H1 (cell line): ENCODE data around the gene MAGEC3. TPM values are rescaled to one million over a fixed set of nuclear protein-coding genes. Genes with fewer than 3 reads are reported as not detected.

Experiments
- CTCF ChIA-PET: fragments of 300-600 bp; sonication (Branson Sonifier 250); formaldehyde crosslinking; loops from one replicate; lab custom pipeline; 2021; ENCODE audit not compliant: partially characterized antibody; lab: Charles Lee
- POLR2A ChIA-PET: fragments of 300-600 bp; sonication (Branson Sonifier 250); formaldehyde crosslinking; loops from one replicate; lab custom pipeline; 2021; ENCODE audit warnings: inconsistent platforms; ENCODE audit not compliant: partially characterized antibody; lab: Charles Lee
- DNase-seq, 2 experiments: peaks; one replicate each; pipeline versions ENCODE4 v3.0.0 to v3.0.0-alpha.2; 2010 to 2022; ENCODE audit warnings: low spot score in 2 of 2, low read depth in 1 of 2, mixed read lengths in 1 of 2
- FAIRE-seq: peaks from 2 replicates; lab custom pipeline; 2011; peaks lifted over from hg19 to GRCh38; lab: Jason Lieb, UNC
- H2AFZ ChIP-seq: 2 replicates; pipeline ENCODE4 v1.8.1; 2012; ENCODE audit warnings: low read length, inconsistent platforms
- H2AK5ac ChIP-seq: 2 replicates; pipeline ENCODE4 v1.6.1; 2013; ENCODE audit warnings: low read depth, low read length
- H2BK120ac ChIP-seq: replicated peaks from 2 replicates; pipeline ENCODE3; 2013; ENCODE audit warnings: low read depth, low read length, inconsistent platforms
- H2BK12ac ChIP-seq: 2 replicates; pipeline ENCODE4 v1.6.1; 2013; ENCODE audit warnings: low read depth, low read length
- H2BK15ac ChIP-seq: 2 replicates; pipeline ENCODE4 v1.6.1; 2013; ENCODE audit warnings: low read length
- H2BK20ac ChIP-seq: 2 replicates; pipeline ENCODE4 v1.6.1; 2013; ENCODE audit warnings: low read length
- H2BK5ac ChIP-seq: 2 replicates; pipeline ENCODE4 v1.6.1; 2013; ENCODE audit warnings: low read depth, low read length
- H3K14ac ChIP-seq: 2 replicates; pipeline ENCODE4 v1.6.1; 2013; ENCODE audit warnings: inconsistent platforms; ENCODE audit not compliant: insufficient read length
- H3K18ac ChIP-seq: 2 replicates; pipeline ENCODE4 v1.6.1; 2013; ENCODE audit warnings: low read length; ENCODE audit errors: extremely low read depth
- H3K23ac ChIP-seq: 2 replicates; pipeline ENCODE4 v1.6.1; 2013; ENCODE audit warnings: inconsistent platforms; ENCODE audit not compliant: insufficient read length
- H3K23me2 ChIP-seq: 2 replicates; pipeline ENCODE4 v1.6.1; 2013; ENCODE audit warnings: low read depth, low read length
- H3K27ac ChIP-seq: 2 replicates; pipeline ENCODE4 v1.6.1; 2011; ENCODE audit warnings: low read depth, low read length, inconsistent platforms
- H3K27me3 ChIP-seq, 4 experiments: replicated peaks in 1 of 4; 1 replicate in 1 of 4; 2 replicates in 3 of 4; pipeline versions ENCODE4 v1.6.1 to v1.8.1; 2011 to 2013; ENCODE audit warnings: low read length in 3 of 4, mild to moderate bottlenecking in 3 of 4, inconsistent platforms in 2 of 4, mixed read lengths in 2 of 4, moderate library complexity in 1 of 4; ENCODE audit not compliant: control insufficient read depth in 3 of 4, insufficient read depth in 3 of 4; ENCODE audit errors: extremely low read depth in 1 of 4
- H3K36me3 ChIP-seq, 4 experiments: 2 replicates each; pipeline versions ENCODE4 v1.6.1 to v1.8.1; 2011 to 2013; ENCODE audit warnings: mild to moderate bottlenecking in 4 of 4, low read length in 3 of 4, moderate library complexity in 2 of 4, control low read depth in 1 of 4, inconsistent platforms in 1 of 4; ENCODE audit not compliant: insufficient read depth in 4 of 4, control insufficient read depth in 2 of 4
- H3K4ac ChIP-seq: replicated peaks from 2 replicates; pipeline ENCODE3; 2013; ENCODE audit warnings: low read length, low read depth, mixed read lengths, inconsistent platforms; ENCODE audit not compliant: insufficient read length
- H3K4me1 ChIP-seq, 4 experiments: replicated peaks in 1 of 4; 1 replicate in 1 of 4; 2 replicates in 3 of 4; pipeline versions ENCODE4 v1.6.1 to v1.8.1; 2011 to 2013; ENCODE audit warnings: low read length in 3 of 4, inconsistent platforms in 2 of 4, mixed read lengths in 1 of 4; ENCODE audit not compliant: insufficient read depth in 4 of 4, control insufficient read depth in 3 of 4
- H3K4me2 ChIP-seq, 2 experiments: 2 replicates each; pipeline versions ENCODE4 v1.6.1 to v1.8.1; 2011 to 2013; ENCODE audit warnings: low read depth in 2 of 2, low read length in 2 of 2, control low read depth in 1 of 2, inconsistent platforms in 1 of 2, mild to moderate bottlenecking in 1 of 2; ENCODE audit not compliant: insufficient read depth in 1 of 2
- H3K4me3 ChIP-seq, 4 experiments: fragments of 200-600, 300-600 bp in 1 of 4; sonication (generic), shearing (Covaris generic), sonication (Bioruptor Twin) in 1 of 4; 2 replicates each; pipeline versions ENCODE4 v1.5.1 to v1.8.1; 2011 to 2016; ENCODE audit warnings: low read length in 4 of 4, low read depth in 3 of 4, control low read depth in 2 of 4, inconsistent platforms in 2 of 4, mild to moderate bottlenecking in 2 of 4, mixed read lengths in 1 of 4, moderate library complexity in 1 of 4; ENCODE audit not compliant: insufficient read depth in 2 of 4; ENCODE audit errors: extremely low read depth in 1 of 4
- H3K56ac ChIP-seq: replicated peaks from 2 replicates; pipeline ENCODE3; 2013; ENCODE audit warnings: low read depth, mild to moderate bottlenecking, mixed read lengths, low read length, inconsistent platforms; ENCODE audit not compliant: insufficient read length
- H3K79me1 ChIP-seq: 2 replicates; pipeline ENCODE4 v1.6.1; 2013; ENCODE audit warnings: low read depth, low read length, control low read depth
- H3K79me2 ChIP-seq, 2 experiments: 2 replicates each; pipeline versions ENCODE4 v1.6.1 to v1.8.1; 2012 to 2013; ENCODE audit warnings: low read length in 2 of 2, mild to moderate bottlenecking in 2 of 2, inconsistent platforms in 1 of 2; ENCODE audit not compliant: insufficient read depth in 2 of 2, control insufficient read depth in 1 of 2
- H3K9ac ChIP-seq, 4 experiments: replicated peaks in 1 of 4; 1 replicate in 1 of 4; 2 replicates in 3 of 4; pipeline versions ENCODE4 v1.6.1 to v1.8.1; 2011 to 2013; ENCODE audit warnings: low read depth in 3 of 4, low read length in 3 of 4, control low read depth in 2 of 4, mild to moderate bottlenecking in 2 of 4, moderate library complexity in 2 of 4, inconsistent platforms in 1 of 4; ENCODE audit errors: extremely low read depth in 1 of 4
- H3K9me3 ChIP-seq, 2 experiments: 2 replicates each; pipeline versions ENCODE4 v1.6.1 to v1.8.1; 2012 to 2013; ENCODE audit warnings: mild to moderate bottlenecking in 2 of 2, moderate library complexity in 2 of 2, control low read depth in 1 of 2, inconsistent platforms in 1 of 2, low read depth in 1 of 2, low read length in 1 of 2, mixed read lengths in 1 of 2; ENCODE audit not compliant: insufficient read depth in 2 of 2
- H4K20me1 ChIP-seq, 2 experiments: replicated peaks in 1 of 2; 2 replicates each; pipeline versions ENCODE3 to v1.8.1; 2011 to 2013; ENCODE audit warnings: inconsistent platforms in 2 of 2, low read length in 2 of 2, mild to moderate bottlenecking in 1 of 2; ENCODE audit not compliant: insufficient read depth in 2 of 2, control insufficient read depth in 1 of 2
- H4K5ac ChIP-seq: 2 replicates; pipeline ENCODE4 v1.6.1; 2013; ENCODE audit warnings: low read length, low read depth, mixed read lengths, inconsistent platforms; ENCODE audit not compliant: insufficient read length
- H4K8ac ChIP-seq: 2 replicates; pipeline ENCODE4 v1.8.0; 2013; ENCODE audit warnings: mild to moderate bottlenecking, moderate library complexity, low read length, inconsistent platforms; ENCODE audit not compliant: insufficient read depth; ENCODE audit errors: extremely low read depth
- H4K91ac ChIP-seq: replicated peaks from 2 replicates; pipeline ENCODE3; 2013; ENCODE audit warnings: low read length, mixed read lengths, inconsistent platforms; ENCODE audit not compliant: insufficient read length
- ASH2L ChIP-seq: fragments of 200-600, 300-600 bp; sonication (generic); IDR thresholded peaks from one replicate; pipeline ENCODE4 v1.7.1; 2017; ENCODE audit warnings: low read length
- CBX5 ChIP-seq: fragments of 300-800, 300-1000 bp; sonication (generic); IDR thresholded peaks from 2 replicates; pipeline ENCODE4 v1.7.1; 2016; ENCODE audit warnings: antibody characterized with exemption, low read length, low read depth
- CBX8 ChIP-seq: fragments of 300-800, 300-1000 bp; sonication (generic); IDR thresholded peaks from 2 replicates; pipeline ENCODE4 v1.7.1; 2016; ENCODE audit warnings: low read depth, low read length, borderline replicate concordance
- CHD1 ChIP-seq: IDR thresholded peaks from 2 replicates; pipeline ENCODE4 v1.6.1; 2012; ENCODE audit warnings: low read depth, low read length, improper control_type of control experiment
- EZH2 ChIP-seq: fragments of 200-600 bp; sonication (generic); IDR thresholded peaks from 2 replicates; pipeline ENCODE4 v1.7.1; 2012; ENCODE audit warnings: low read depth, mild to moderate bottlenecking, moderate library complexity, low read length, inconsistent platforms; ENCODE audit not compliant: severe bottlenecking
- NRF1 ChIP-seq: IDR thresholded peaks from 2 replicates; pipeline ENCODE4 v1.6.1; 2011; ENCODE audit warnings: mild to moderate bottlenecking, low read depth, low read length, improper control_type of control experiment
- POLR2A ChIP-seq, 2 experiments: IDR thresholded peaks; 1 replicate in 1 of 2; 2 replicates in 1 of 2; pipeline ENCODE4 v1.6.1; 2011; ENCODE audit warnings: low read depth in 2 of 2, low read length in 2 of 2, mild to moderate bottlenecking in 2 of 2; ENCODE audit errors: control extremely low read depth in 1 of 2
- RNF2 ChIP-seq: fragments of 200-900, 300-1000 bp; sonication (generic); IDR thresholded peaks from 2 replicates; pipeline ENCODE4 v1.7.1; 2016; ENCODE audit warnings: borderline replicate concordance, low read depth, mild to moderate bottlenecking, antibody characterized with exemption, low read length; ENCODE audit not compliant: poor library complexity, severe bottlenecking; ENCODE audit errors: missing control alignments
- SIN3A ChIP-seq, 2 experiments: IDR thresholded peaks in 1 of 2; conservative IDR thresholded peaks in 1 of 2; 2 replicates each; pipeline ENCODE4 v1.6.1; 2011 to 2012; ENCODE audit warnings: low read length in 2 of 2, improper control_type of control experiment in 1 of 2, low read depth in 1 of 2, mild to moderate bottlenecking in 1 of 2
- SRF ChIP-seq: IDR thresholded peaks from 2 replicates; pipeline ENCODE4 v1.6.1; 2011; ENCODE audit warnings: mild to moderate bottlenecking, low read depth, low read length, moderate library complexity
- TBP ChIP-seq: IDR thresholded peaks from 2 replicates; pipeline ENCODE4 v1.6.1; 2011; ENCODE audit warnings: low read depth, low read length, improper control_type of control experiment
- WGBS, 2 experiments: shearing (Covaris generic) in 1 of 2; methylation state at CpG; one replicate each; pipeline versions ENCODE4 v1.1.6 to v1.1.7; 2013 to 2015; ENCODE audit warnings: low lambda C conversion rate in 2 of 2, mixed read lengths in 2 of 2, inconsistent platforms in 1 of 2, low coverage in 1 of 2, missing lambda C conversion rate in 1 of 2; ENCODE audit not compliant: insufficient replicate concordance in 2 of 2, insufficient coverage in 1 of 2, insufficient read length in 1 of 2; ENCODE audit errors: extremely low coverage in 1 of 2, missing lambda C conversion rate in 1 of 2; 5-methylcytosine and 5-hydroxymethylcytosine counted together
- polyA plus RNA-seq, 7 experiments: library from polyadenylated mRNA; depleted of rRNA in 3 of 7; stranded (reverse) in 5 of 7; unstranded in 2 of 7; fragments of >200 nt in 5 of 7; fragments of 200-250 nt in 2 of 7; gene quantifications; 1 replicate in 5 of 7; 2 replicates in 1 of 7; 4 replicates in 1 of 7; pipeline versions ENCODE4 v1.2.1 to v1.2.3, GENCODE V29; 2011 to 2013; ENCODE audit warnings: missing spikeins in 2 of 7, mixed read lengths in 2 of 7
- total RNA-seq: library from RNA; stranded (reverse); fragmentation: NEBNext Ultra II Directional; extraction: Animal tissue kit (Norgen Biotek cat#: 25700); gene quantifications from 2 replicates; pipeline ENCODE4 v1.2.1, GENCODE V29; 2021
- TF ChIP-seq, protein P1 (sequence below), 3 experiments: IDR thresholded peaks; 1 replicate in 2 of 3; 2 replicates in 1 of 3; pipeline versions ENCODE4 v1.5.1 to v1.6.1; 2011; ENCODE audit warnings: low read length in 3 of 3, mild to moderate bottlenecking in 3 of 3, inconsistent platforms in 2 of 3, low read depth in 1 of 3, moderate library complexity in 1 of 3; ENCODE audit not compliant: insufficient read depth in 1 of 3; ENCODE audit errors: control extremely low read depth in 1 of 3

Gene MAGEC3
- total and polyA plus RNA-seq, 2 of the 8 experiments (the other 6 are each of a cell fraction or from before 2014, with no cell fraction given), result not detected

GRCh38 chrX:141815904-141816303 lies 22.2 kb upstream of the MAGEC3 start:
- POLR2A ChIA-PET, result no interaction called here
- Histone ChIP-seq H3K14ac (no peak overlapping the region), H3K18ac (no peak overlapping the region), H3K79me1 (no peaks in the 10 kb centered on the region), H2BK15ac (no peak overlapping the region), H4K20me1 (no peaks in the 10 kb centered on the region), H3K56ac (no peak overlapping the region), H3K23ac (no peak overlapping the region), H3K4me3 (no peak overlapping the region), H3K4me1 (no peaks in the 10 kb centered on the region), H3K27ac (no peak overlapping the region), H3K9ac (no peak overlapping the region), H3K27me3 (no peaks in the 10 kb centered on the region), H3K79me2 (no peaks in the 10 kb centered on the region), H3K36me3 (no peaks in the 10 kb centered on the region), H3K4me2 (no peak overlapping the region), H2BK12ac (no peak overlapping the region), H2BK20ac (no peak overlapping the region), H2BK5ac (no peak overlapping the region), H2AK5ac (no peak overlapping the region), H3K4ac (no peak overlapping the region), H3K9me3 (no peaks in the 10 kb centered on the region), H2BK120ac (no peak overlapping the region), H4K5ac (no peak overlapping the region), H2AFZ (no peak overlapping the region), H4K8ac (no peak overlapping the region), H4K91ac (no peak overlapping the region), H3K23me2 (no peaks in the 10 kb centered on the region)
- CTCF ChIA-PET, result no interaction called here
- DNase-seq, result no peak
- WGBS, 2 experiments, result 93% methylated on average over 6 of the region's 6 CpGs; no CpG with 5 or more reads in 1 of the 2 experiments
- FAIRE-seq, result no peak
- TF ChIP-seq CBX8, result no peak
- TF ChIP-seq, protein P1, sequence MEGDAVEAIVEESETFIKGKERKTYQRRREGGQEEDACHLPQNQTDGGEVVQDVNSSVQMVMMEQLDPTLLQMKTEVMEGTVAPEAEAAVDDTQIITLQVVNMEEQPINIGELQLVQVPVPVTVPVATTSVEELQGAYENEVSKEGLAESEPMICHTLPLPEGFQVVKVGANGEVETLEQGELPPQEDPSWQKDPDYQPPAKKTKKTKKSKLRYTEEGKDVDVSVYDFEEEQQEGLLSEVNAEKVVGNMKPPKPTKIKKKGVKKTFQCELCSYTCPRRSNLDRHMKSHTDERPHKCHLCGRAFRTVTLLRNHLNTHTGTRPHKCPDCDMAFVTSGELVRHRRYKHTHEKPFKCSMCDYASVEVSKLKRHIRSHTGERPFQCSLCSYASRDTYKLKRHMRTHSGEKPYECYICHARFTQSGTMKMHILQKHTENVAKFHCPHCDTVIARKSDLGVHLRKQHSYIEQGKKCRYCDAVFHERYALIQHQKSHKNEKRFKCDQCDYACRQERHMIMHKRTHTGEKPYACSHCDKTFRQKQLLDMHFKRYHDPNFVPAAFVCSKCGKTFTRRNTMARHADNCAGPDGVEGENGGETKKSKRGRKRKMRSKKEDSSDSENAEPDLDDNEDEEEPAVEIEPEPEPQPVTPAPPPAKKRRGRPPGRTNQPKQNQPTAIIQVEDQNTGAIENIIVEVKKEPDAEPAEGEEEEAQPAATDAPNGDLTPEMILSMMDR (IDR thresholded peaks at IDR 0.05; ENCODE audit: control extremely low read depth in 1 of 3, insufficient read depth in 1 of 3, low read depth in 1 of 3, low read length in 3 of 3), result no peak
- no peak for TF ChIP-seq POLR2A (IDR thresholded peaks at IDR 0.05; ENCODE audit: control extremely low read depth in 1 of 2, low read depth in 2 of 2, low read length in 2 of 2)
- no peak for TF ChIP-seq ASH2L
- no peak for TF ChIP-seq CHD1
- TF ChIP-seq SIN3A (conservative IDR thresholded peaks at IDR 0.05 in 1 of 2, IDR thresholded peaks at IDR 0.05 in 1 of 2; ENCODE audit: low read depth in 1 of 2, low read length in 2 of 2), result no peak
- TF ChIP-seq NRF1, result no peak
- no peak for TF ChIP-seq SRF
- no peak for TF ChIP-seq RNF2
- no peak for TF ChIP-seq EZH2
- no peak for TF ChIP-seq TBP
- TF ChIP-seq CBX5, result no peak
